Skin epidermis (tissue), 12 donors: ENCODE results near the gene TMEM126B.
"Not testable (repeated sequence)": the region's sequence is repeated elsewhere in the genome, so short reads cannot be mapped to it uniquely, and the experiment has no call there.

Source experiments
- H3K27ac ChIP-seq, 21 experiments: fragments of 200-600 bp; sonication (generic) in 11 of 21; one replicate each; pipeline ENCODE4 v1.5.0; 2020; ENCODE audit warnings: mild to moderate bottlenecking in 3 of 21, inconsistent platforms in 2 of 21, moderate library complexity in 2 of 21
- H3K4me3 ChIP-seq, 7 experiments: fragments of 200-600 bp; sonication (generic) in 2 of 7; one replicate each; pipeline ENCODE4 v1.5.0; 2020; ENCODE audit warnings: inconsistent platforms in 2 of 7, mild to moderate bottlenecking in 2 of 7, moderate library complexity in 1 of 7

Gene TMEM126B

GRCh38 chr11:85627998-85628770, at the start of gene TMEM126B:
Gene TMEM126B (plus strand): TSS chr11:85628593. CDS start chr11:85628608, 15 bp downstream.
- Histone ChIP-seq H3K4me3 (peak within 1 kb of the TSS; percentile 56 to 86 (median 70)), H3K27ac (peak within 1 kb of the TSS; percentile 4 to 96 (median 87))

DNA sequence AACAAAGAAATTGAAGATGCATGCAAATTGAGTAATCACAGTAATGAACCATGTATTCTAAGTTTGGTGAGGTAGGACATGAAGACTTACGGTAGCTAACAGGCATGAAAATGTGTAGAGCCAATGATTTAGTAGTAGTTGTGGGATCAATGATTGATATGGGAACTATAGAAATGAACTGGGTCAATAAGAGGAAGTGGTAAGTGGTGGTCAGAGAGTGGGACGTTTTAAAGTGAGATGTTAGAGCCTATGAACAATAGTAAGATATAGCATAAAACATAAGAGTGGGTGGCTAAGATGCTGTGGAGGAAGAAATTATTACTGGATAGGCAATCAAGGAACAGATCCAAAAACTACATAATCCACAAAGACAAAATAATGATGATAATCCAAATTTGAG, 46.3 kb upstream of the TMEM126B start:
- no peak overlapping the region for H3K27ac ChIP-seq
- H3K4me3 ChIP-seq: no peak overlapping the region

GRCh38 chr11:85589373-85589772, 39.0 kb upstream of the TMEM126B start:
- H3K4me3 ChIP-seq: no peak overlapping the region
- H3K27ac ChIP-seq: no peak overlapping the region

DNA sequence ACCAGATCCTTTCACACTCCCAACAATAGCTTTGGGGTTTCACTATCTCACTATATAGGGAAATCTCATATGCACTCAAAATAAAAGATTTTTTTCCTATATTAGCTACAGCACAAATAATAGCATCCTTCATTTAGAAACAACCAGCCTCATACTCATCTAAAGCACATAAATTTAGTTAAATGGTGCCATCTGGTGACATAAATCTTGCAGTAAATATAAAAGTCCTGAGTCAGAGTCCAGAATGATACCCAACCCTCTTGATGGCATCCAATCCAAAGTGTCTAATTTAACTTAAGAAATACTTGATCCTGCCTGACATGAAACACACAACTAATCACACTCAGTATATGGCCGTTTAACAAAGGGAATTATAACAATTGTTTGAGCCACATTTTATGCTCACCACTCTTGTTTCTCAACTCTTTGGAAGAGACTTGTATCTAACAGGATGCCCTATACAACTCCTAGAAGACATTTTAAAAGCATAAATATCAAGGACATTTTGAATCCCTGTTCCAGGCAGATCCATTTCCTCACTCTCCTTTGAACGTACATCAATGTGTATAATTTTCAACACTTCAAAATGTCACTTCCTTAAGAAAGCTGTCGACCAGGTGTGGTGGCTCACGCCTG, 37.4 kb upstream of the TMEM126B start:
- H3K4me3 ChIP-seq: no peak overlapping the region
- H3K27ac ChIP-seq: no peak overlapping the region

DNA sequence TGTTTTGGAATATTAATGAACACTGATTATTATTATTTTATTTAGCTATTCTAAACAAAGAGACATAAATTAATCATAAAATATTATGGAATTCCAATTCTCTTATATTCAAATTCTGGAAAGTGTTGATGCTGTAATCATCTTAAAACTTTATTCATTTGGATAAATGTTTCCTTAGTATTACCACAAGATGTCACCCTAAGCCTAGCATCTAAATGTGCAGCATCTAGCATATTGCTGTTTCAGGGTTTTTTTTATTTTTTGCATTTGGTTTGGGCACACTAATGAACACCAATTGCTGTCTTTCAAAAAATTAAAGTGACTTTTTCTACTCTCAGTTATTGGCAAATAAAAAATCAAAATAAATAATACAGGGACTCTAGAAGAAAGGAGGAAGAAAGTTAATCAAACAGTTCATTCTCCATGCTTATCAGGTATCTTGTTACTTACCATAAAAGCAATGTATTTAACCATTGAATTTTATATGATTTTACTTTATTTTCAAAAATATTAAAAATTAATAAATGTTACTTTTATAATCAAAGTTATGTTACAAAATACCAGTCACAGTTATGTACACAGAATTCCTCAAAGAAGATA, 33.0 kb upstream of the TMEM126B start:
- H3K4me3 ChIP-seq: no peak overlapping the region
- H3K27ac ChIP-seq: no peak overlapping the region

DNA sequence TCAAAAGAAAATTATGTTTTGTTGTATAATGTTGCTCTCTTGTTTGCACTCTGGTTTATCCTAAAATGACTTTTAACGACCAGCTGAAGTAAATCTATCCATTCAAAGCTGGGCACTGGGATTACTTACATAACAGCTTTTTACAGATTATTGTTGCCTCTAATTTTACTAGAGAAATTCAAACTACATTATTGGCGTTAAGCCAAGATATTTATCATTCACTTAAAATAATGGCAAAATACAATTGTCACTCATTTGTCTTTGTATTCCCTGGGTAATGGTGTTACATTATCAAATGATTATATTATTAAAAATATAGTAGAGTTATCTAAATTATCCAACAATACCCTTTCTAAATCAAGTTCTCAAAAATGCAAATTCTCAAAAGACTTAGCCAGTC, 31.5 kb upstream of the TMEM126B start:
- H3K27ac ChIP-seq: no peak overlapping the region
- no peak overlapping the region for H3K4me3 ChIP-seq

GRCh38 chr11:85599083-85599482, 29.3 kb upstream of the TMEM126B start:
- no peak overlapping the region for H3K4me3 ChIP-seq

GRCh38 chr11:85602526-85603213, 25.7 kb upstream of the TMEM126B start:
- no peak overlapping the region for H3K27ac ChIP-seq

More at GRCh38 chr11:85599083-85599482, 29.3 kb upstream of the TMEM126B start:
- H3K27ac ChIP-seq: no peak overlapping the region

GRCh38 chr11:85603220-85603619, 25.2 kb upstream of the TMEM126B start:
- H3K4me3 ChIP-seq: no peak overlapping the region
- no peak overlapping the region for H3K27ac ChIP-seq

More at GRCh38 chr11:85602526-85603213, 25.7 kb upstream of the TMEM126B start:
- H3K4me3 ChIP-seq: no peak overlapping the region

DNA sequence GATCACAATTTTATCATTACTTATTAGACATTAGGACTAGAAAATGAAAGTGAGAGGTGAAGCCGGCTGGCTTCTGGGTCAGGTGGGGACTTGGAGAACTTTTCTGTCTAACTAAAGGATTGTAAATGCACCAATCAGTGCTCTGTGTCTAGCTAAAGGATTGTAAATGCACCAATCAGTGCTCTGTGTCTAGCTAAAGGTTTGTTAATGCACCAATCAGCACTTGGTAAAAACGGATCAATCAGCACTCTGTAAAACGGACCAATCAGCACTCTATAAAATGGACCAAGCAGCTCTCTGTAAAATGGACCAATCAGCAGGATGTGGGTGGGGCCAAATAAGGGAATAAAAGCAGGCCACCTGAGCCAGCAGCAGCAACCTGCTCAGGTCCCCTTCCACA, 22.2 kb upstream of the TMEM126B start:
- not testable (repeated sequence) for H3K27ac ChIP-seq, H3K4me3 ChIP-seq

DNA sequence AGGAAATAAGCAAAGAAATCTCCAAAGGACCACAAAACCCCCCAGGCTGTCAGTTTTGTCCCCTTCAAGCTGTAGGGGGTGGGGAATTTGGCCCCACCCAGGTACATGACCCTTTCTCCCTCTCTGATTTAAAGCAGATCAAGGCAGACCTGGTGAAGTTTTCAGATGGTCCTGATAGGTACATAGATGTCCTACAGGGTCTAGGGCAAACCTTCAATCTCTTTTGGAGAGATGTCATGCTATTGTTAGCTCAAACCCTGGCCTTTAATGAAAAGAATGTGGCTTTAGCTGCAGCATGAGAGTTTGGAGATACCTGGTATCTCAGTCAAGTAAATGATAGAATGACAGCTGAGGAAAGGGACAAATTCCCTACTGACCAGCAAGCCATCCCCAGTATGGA, 19.8 kb upstream of the TMEM126B start:
- not testable (repeated sequence) for H3K4me3 ChIP-seq, H3K27ac ChIP-seq

DNA sequence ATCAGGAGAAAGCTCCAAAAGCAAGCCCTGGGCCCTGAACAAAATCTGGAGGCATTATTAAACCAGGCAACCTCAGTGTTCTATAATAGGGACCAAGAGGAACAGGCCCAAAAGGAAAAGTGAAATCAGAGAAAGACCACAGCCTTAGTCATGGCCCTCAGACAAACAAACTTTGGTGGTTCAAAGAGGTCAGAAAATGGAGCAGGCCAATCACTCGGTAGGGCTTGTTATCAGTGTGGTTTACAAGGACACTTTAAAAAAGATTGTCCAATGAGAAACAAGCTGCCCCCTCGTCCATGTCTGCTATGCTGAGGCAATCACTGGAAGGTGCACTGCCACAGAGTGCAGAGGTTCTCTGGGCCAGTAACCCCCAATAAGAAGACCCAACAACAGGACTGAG, 19.1 kb upstream of the TMEM126B start:
- not testable (repeated sequence) for H3K27ac ChIP-seq, H3K4me3 ChIP-seq

DNA sequence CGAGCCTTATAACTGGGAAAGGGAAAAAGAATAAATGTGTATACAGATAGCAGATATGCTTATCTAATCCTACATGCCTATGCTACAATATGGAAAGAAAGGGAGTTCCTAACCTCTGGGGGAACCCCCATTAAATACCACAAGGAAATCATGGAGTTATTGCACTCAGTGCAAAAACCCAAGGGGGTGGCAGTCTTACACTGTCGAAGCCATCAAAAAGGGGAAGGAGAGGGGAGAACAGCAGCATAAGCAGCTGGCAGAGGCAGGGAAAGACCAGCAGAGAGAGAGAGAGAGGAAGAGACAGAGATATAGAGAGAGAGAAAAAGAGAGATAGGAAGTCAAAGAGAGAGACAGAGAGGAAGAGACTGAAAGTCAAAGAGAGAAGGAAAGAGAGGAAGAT, 16.8 kb upstream of the TMEM126B start:
- H3K27ac ChIP-seq, H3K4me3 ChIP-seq: not testable (repeated sequence)

DNA sequence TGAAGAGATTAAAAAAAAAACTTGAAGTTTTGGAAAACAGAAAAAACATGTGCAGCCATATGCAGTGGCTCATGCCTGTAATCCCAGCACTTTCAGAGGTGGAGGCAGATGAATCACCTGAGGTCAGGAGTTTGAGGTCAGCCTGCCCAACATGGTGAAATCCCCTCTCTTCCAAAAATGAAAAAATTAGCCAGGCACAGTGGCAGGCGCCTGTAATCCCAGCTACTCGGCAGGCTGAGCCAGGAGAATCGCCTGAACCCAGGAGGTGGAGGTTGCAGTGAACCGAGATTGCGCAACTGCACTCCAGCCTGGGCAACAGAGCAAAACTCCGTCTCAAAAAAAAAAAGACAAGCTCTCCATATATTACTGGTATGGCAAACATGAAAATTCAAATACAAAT, 8.9 kb upstream of the TMEM126B start:
- no peak overlapping the region for H3K4me3 ChIP-seq
- no peak overlapping the region for H3K27ac ChIP-seq

GRCh38 chr11:85620256-85620655, 8.1 kb upstream of the TMEM126B start:
- H3K27ac ChIP-seq: no peak overlapping the region
- H3K4me3 ChIP-seq: no peak overlapping the region

DNA sequence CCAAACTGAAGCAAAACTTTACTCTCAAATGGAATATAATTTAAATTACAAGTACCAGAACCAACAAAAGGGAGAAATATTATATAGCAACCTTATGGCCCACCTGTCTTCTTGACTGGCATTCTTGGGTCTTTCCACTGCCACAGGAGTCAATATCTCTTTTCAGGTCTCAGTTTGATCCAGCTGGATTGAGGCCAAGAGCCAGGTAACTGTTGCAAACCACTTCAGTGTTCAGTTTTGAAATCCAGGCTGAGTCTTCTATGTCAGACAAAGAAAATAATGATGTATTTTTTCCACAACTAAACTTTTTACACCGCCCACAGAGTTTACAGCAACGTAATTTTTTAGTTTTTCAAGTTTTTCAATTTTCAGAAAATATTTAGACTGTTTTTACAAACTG, 1.9 kb upstream of the TMEM126B start:
- Histone ChIP-seq H3K4me3 (peak overlapping the region in 2 of 7 experiments; percentile 73 to 86), H3K27ac (peak overlapping the region in 8 of 21 experiments; percentile 80 to 96 (median 87))

DNA sequence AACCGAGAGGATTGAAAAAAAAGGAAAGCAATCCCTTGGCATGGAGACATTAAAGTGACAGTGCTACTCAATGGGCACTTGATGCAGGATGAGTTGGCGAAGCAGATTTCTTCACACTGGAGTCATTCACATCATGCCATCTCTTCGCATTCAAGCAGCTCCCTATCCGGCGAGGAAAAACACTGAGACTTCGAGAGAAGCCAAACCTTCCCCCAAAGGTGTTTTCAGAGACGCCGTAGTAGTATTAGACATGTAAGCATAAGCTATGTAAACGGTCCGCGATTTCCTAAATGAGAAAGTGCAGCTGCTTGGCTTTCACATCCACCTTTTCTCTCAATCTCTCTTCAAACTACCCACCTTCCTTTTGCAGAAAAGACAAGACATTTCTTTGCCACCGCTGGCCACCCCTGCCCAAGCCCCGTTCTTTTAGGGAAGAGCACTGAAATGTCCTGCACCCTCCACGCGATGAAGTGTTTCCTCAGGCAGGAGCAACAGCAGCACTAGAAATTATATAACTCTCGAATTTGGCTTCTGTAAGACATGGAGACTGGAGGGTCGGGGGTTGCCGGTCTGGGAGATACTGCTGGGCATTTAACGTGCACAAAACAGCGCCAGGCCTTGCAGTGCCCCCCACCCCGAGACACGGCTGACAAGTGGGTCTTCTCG, 928 bp upstream of the TMEM126B start, which contains the start of gene DLG2:
Gene DLG2, minus strand, starts transcription at position 13 of the 666 bp plus-strand sequence.
- peak within 1 kb of the TSS; percentile 4 to 96 (median 87) for H3K27ac ChIP-seq
- H3K4me3 ChIP-seq: peak within 1 kb of the TSS; percentile 56 to 86 (median 70)

GRCh38 chr11:85628771-85629341, 463 bp downstream of the TMEM126B start:
- peak overlapping the region; percentile 56 to 86 (median 70) for H3K4me3 ChIP-seq
- peak overlapping the region in 20 of 21 experiments; percentile 30 to 96 (median 85) for H3K27ac ChIP-seq

- no peak overlapping the region for H3K4me3 ChIP-seq
- H3K27ac ChIP-seq: no peak overlapping the region
Observed at GRCh38 chr11:85634747-85635146, 6.4 kb downstream of the TMEM126B start.
